ENCODE data around the gene CCDC7.
"Not testable (repeated sequence)": the region's sequence is repeated elsewhere in the genome, so short reads cannot be mapped to it uniquely, and the experiment has no call there.

Gene CCDC7

DNA sequence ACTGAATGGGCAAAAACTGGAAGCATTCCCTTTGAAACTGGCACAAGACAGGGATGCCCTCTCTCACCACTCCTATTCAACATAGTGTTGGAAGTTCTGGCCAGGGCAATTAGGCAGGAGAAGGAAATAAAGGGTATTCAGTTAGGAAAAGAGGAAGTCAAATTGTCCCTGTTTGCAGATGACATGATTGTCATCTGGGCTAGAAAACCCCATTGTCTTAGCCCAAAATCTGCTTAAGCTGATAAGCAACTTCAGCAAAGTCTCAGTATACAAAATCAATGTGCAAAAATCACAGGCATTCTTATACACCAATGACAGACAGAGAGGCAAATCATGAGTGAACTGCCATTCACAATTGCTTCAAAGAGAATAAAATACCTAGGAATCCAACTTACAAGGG, 116.8 kb downstream of the CCDC7 start:
- DNase-seq (ENCODE audit: low spot score), result not testable (repeated sequence)

DNA sequence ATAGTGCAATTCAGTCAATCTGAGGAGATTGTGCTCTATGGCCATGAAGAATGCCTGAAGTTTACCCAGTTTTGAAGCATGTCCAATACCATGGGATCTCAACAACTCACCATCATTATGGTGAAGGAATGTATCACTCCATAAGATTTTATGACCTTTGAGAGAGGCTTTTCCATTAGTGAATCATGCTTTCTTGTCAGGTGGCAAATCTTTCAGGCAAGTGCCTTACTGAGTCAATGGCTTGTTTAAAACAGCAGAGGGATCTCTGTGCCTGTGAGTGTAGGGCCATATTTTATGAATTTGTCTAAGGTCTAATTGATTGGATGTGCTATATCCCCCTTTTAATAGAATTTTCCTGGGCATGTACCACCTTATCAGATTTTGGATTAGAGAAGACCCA, 131.5 kb downstream of the CCDC7 start:
- DNase-seq (ENCODE audit: low spot score), result no peak

DNA sequence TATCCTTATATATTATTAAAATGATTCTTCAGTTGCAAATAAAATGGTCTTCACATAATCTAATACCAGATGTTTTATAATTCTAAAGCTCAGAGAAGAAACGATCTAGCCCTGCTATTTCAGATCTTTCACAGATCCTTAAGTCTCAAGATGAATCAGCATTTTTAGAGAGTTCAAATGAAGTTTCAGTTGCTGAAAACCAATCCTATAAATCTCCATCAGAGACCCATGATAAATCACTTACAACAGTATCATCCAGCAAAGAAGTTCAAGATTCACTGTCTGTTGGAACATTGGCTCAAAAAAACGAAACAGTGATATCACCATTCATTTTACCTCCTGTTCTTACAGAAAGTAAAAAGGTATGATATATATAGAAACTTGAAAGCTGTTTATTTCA, 137.0 kb downstream of the CCDC7 start:
- no peak for DNase-seq (ENCODE audit: low spot score)

DNA sequence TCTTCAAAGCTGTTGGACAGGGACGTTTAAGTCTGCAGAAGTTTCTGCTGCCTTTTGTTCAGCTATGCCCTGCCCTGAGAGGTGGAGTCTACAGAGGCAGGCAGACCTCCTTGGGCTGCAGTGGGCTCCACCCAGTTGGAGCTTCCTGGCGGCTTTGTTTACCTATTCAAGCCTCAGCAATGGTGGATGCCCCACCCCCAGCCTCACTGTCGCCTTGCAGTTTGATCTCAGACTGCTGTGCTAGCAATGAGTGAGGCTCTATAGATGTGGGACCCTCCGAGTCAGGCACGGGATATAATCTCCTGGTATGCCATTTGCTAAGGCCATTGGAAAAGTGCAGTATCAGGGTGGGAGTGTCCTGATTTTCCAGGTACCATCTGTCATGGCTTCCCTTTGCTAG, 152.1 kb downstream of the CCDC7 start:
- DNase-seq (ENCODE audit: low spot score), result not testable (repeated sequence)

DNA sequence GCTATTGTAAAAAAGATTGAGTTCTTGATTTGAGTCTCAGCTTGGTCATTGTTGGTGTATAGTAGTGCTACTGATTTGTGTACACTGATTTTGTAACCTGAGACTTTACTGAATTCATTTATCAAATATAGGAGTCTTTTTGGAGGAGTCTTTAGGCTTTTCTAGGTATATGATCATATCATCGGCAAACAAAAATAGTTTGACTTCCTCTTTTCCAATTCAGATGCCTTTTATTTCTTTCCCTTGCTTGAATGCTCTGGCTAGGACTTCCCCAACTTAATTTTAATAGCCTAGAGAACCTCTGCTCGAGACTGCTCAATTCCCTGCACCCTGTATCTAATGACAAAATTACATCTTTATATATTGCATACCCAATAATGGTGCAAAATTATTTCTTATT, 154.4 kb downstream of the CCDC7 start:
- DNase-seq (ENCODE audit: low spot score), result no peak

DNA sequence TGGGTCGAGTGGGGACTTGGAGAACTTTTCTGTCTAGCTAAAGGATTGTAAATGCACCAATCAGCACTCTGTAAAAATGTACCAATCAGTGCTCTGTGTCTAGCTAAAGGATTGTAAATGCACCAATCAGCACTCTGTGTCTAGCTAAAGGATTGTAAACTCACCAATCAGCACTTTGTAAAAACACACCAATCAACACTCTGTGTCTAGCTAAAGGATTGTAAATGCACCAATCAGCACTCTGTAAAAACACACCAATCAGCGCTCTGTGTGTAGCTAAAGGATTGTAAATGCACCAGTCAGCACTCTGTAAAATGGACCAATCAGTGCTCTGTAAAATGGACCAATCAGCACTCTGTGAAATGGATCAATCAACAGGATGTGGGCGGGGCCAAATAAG, 155.6 kb downstream of the CCDC7 start:
- DNase-seq (ENCODE audit: low spot score), result not testable (repeated sequence)

DNA sequence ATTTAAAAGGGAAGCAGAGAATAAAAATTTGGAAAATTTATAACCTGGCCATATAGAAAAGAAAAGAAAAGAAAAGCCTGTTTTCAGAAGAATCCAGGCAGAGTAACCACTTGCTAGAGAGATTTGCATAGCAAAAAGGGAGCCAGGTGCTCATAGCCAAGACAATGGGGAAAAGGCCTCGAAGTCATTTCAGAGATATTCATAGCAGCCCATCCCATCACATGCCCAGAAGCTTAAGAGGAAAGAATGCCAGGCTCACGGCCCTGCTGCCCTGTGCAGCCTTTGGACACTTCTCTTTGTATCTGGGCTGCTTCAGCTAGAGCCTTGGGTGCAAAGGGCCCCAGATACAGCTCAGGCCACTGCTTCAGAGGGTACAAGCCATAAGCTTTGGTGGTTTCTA, 159.8 kb downstream of the CCDC7 start:
- no peak for DNase-seq (ENCODE audit: low spot score)

DNA sequence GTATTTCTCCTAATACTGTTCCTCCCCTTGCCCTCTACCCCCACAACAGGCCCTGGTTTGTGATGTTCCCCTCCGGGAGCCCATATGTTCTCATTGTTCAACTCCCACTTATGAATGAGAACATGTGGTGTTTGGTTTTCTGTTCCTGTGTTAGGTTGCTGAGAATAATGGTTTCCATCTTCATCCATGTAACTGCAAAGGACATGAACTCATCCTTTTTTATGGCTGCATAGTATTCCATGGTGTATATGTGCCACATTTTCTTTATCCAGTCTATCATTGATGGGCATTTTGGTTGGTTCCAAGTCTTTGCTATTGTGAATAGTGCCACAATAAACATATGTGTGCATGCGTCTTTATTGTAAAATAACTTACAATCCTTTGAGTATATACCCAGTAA, 164.6 kb downstream of the CCDC7 start:
- DNase-seq (ENCODE audit: low spot score), result not testable (repeated sequence)

DNA sequence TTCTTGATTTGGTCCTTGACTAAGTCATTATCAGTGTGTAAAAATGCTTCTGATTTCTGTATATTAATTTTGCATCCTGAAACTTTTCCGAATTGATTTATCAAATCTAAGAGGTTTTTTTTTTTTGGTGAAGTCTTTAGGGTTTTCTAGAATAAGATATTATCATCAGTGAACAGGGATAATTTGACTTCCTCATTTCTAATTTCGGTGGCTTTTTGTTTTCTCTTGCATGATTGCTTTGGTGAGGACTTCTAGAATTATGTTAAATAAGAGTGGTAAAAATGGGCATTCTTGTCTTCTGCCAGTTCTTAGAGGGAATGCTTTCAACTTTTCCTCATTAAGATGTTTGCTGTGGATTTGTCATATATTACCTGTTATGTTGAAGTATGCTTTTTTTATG, 170.5 kb downstream of the CCDC7 start:
- DNase-seq (ENCODE audit: low spot score), result no peak

DNA sequence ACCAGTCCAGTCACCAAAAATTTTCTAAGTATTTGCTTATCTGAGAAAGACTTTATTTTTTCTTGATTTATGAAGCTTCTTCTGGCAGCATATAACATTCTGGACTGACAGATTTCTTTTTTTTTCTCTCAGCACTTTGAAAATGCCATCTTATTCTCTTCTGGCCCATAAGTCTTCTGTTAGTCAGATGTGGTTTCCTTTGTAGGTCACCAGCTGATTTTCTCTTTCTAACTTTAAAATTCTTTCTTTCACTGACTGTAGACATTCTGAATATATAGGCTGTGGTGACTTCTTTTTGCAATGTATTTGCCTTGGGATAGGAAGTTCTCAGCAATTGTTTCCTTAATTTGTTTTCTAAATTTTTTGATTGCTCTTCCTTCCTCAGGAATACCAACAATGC, 172.5 kb downstream of the CCDC7 start:
- no peak for DNase-seq (ENCODE audit: low spot score)

DNA sequence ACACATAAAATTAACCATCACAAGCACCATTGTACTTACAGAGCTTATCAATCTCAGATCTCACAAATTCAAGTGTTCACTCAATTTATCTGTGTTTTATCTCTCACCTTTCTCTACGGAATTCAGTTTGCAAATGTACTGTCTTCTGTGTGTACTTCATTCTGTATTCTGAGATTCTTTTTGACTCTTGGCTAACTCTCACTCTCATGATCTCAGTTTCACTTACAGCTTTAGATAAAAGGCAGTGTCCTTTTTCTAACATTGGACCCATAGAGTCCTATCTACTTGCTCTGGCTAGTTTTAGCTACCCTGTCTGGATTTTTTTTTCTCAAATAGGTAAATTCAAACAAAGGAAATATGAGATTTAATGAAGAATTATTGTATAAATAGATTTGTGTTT, 176.0 kb downstream of the CCDC7 start:
- no peak for DNase-seq (ENCODE audit: low spot score)

DNA sequence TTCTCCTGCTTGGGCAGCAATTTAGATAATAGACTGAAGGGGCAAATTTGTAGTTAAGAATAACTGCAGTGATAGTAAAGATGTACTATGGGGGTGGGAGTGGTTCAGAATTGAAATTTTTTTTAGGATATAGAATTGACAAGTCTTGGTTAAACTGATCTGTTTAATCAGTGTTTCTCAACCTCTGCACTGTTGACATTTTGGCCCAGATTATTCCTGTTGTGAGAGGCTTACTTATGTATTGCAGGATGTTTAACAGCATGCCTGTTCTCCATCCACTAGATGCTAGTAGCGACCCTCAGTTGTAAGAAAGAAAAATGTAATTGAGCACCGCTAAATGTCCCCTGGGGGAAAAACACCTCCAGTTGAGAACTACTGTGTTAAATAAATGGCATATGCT, 176.5 kb downstream of the CCDC7 start:
- DNase-seq (ENCODE audit: low spot score), result no peak

DNA sequence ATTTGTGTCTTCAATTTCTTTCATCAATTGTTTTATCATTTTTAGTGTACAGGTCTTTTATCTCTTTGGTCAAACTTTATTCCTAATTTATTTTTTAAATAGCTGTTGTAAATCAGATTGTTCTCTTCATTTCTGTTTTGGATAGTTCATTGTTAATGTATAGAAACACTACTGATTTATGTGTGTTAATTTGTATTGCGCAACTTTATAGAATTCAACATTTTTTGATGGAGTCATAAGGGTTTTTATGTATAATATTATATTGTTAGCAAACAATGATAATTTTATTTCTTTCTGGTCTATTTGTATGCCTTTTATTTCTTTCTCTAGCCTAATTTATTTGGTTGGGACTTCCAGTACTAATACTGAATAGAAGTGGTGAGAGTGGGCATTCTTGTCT, 181.2 kb downstream of the CCDC7 start:
- no peak for DNase-seq (ENCODE audit: low spot score)

DNA sequence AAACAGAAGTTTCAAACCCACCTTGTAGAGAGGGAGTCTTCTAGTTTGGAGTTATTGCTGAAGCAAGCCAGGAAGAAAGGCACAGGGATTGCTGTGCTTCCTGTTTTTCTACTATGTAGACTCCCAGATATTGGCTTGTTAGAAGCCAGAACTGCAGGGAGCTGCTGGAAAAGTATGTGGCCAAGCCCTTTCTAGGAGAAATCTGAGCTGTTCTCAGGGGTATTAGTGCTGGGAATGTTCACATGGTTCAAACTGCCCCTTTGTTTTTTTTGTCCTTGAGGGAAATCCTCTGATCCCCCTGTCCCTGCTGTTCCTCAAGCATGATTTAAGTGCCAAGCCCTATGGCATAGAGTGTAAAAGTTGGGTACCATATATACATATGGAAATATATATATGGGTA, 184.0 kb downstream of the CCDC7 start:
- DNase-seq (ENCODE audit: low spot score), result no peak

DNA sequence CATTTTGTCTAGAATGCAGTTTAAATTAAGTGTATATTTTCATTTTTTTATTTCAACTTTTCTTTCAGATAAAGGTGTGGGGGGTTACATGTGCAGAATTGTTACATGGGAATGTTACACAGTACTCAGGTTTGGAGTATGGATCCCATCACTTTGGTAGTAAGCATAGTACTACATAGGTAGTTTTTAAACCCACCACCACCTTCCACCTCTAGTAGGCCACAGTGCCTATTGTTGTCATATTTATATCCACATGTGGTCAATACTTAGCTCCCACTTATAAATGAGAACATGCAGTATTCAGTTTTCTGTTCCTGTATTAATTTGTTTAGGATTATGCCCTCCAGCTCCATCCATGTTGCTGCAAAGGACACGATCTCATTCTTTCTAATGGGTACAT, 200.6 kb downstream of the CCDC7 start:
- DNase-seq (ENCODE audit: low spot score), result no peak

DNA sequence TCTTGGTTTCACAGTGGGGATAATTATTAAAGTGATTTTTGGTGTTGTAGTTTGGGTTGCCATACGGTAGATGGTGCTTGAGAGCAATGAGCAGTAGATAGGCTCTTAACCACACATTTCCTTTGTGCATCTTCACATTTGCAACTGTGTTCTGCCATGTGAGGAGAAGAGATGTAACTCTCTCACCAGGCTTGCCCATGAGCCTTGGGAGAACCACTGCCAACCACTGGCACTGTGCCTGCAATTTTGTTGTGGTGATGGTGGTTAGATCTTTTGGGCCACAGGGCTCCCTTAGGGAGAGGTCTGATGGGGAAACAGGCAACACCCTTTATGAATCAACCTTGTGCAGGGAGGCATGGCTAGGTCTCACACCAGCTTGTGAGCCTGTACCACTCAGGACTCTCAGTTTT, 204.3 kb downstream of the CCDC7 start:
- no peak for DNase-seq (ENCODE audit: low spot score)

DNA sequence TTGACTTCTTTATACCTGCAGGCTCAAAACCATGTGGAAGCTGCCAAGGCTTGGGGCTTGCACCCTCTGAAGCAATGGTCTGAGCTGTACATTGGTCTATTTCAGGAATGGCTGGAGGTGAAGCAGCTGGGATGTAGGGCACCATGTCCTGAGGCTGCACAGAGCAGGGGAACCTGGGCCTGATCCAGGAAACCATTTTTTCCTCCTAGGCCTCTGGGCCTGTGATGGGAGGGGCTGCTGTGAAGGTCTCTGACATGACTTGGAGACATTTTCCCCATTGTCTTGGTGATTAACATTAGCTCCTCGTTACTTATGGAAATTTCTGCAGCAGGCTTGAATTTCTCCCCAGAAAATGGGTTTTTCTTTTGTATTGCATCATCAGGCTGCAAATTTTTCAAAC, 211.5 kb downstream of the CCDC7 start:
- DNase-seq (ENCODE audit: low spot score), result not testable (repeated sequence)

DNA sequence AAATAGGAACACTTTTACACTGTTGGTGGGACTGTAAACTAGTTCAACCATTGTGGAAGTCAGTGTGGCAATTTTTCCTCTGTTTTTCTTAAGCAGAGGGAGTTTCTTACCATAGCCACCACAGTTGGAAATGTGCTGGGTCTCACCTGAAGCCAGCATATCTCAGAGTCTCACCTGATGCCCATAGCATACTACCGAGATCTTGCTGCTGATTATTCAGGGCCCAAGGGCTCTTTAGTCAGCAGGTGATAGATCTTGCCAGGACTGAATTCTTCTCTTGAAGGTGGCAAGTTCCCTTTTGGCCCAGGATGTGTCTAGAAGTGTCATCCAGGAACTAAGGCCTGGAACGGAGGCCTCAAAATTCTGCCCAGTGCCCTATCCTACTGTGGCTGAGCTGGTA, 215.4 kb downstream of the CCDC7 start:
- no peak for DNase-seq (ENCODE audit: low spot score)

DNA sequence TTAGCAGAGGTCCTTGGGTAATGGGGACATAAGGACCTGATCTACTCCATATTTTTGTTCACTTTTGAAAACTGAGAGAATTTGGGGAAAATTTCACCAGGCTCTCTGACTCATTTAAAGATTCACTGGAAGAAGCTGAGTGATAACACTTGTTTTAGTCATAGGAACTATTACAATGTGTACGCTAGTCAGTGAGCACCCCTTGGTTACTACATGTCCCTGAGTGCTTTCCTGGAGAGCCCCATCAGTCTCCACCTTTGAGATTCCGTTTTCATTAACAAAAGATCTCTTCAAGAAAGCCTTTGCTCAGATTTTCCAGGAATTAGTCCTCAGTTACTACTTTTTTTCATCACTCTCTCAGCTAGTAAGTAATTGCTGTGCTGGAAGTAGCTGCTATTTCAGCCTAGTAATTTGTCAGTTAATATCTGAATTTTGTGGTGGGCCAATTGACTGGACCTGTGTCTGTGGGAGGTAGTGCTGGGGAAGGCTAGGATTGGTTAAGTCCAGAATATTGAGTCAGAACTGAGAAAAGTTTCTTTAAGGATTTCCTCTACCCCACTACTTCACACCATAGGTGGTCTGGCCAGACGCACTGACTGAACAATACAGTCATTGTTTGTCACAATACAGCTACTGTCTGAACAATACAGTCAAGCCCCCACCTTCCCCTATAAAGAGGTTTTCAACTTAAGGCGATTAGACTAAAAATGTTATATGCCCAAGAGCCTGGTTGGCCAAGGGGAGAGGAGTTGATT, 235.0 kb downstream of the CCDC7 start:
- no peak for DNase-seq (ENCODE audit: low spot score)

DNA sequence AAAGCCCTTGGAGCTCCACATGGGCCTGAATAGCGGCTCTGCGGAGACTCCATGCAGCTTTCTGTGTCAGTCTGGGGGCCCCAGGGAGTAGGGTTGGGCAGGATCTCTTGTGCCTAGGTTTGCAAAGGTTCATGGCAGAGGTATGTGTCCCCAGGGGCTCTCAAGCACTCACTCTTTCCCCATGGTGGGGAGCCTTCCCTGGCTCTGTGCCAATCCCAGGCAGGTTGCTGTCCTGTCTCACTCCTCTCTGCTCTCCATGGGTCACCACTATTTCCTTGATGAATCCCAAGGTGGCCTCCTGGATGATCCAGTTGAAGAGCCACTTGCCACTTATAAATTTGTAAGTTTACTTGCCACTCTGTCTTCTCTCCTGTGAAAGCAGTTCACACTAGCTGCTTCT, 238.4 kb downstream of the CCDC7 start:
- DNase-seq (ENCODE audit: low spot score), result no peak

DNA sequence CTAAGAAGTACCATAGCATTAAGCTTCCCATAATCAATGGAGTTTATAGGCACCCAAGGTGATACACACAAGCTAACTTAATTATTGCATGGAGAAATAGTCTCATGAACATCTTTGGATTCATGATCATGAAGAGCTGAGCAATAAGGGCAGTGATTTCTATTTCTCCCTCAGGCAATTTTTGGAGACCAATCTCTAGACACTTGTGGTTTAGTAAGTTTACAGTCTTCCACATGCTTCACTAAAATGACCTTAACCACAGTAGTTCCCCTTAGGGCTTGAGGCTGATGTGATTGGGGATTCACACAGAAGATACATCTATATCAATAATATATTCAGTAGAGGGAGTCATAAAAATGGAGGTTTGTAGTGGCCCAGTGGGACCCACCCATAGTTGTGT, 241.2 kb downstream of the CCDC7 start:
- no peak for DNase-seq (ENCODE audit: low spot score)

DNA sequence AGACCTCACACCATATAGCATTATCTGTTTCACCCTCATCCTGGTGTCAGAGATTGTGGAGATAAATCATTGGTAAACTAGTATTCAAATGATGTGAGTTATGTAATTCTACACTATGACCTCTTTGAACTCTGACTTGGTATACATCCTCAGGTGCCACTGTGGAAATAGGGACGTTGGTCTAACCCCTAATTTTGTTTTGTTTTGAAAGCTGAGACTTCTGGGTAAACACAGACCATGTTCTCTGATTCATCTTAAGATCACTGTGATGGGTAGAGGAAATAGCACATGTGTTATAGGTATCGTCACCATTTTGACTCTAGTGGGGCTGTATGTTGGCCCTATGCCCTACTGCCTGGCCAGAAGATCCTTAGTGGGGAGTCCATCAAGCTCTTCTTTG, 241.6 kb downstream of the CCDC7 start:
- DNase-seq (ENCODE audit: low spot score), result no peak

DNA sequence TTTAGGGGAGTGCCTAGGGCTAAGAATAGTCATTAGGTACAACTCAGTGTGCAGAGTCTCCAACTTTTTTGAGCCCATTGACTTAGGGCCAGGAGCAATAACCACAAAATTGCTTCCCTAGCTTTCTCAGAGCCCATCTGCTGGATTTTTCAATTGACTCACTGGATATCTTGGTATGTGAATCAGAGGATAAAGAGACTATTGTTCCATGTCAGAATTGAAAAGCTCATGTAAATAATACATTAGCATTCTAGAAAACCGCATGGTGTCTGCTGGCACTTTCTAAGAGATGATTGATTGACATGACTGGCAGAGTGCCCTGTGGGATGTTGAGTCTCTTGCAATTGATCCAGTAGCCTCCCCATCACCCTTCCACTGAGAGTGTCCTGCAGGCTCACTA, 246.2 kb downstream of the CCDC7 start:
- DNase-seq (ENCODE audit: low spot score), result peak; percentile 10

DNA sequence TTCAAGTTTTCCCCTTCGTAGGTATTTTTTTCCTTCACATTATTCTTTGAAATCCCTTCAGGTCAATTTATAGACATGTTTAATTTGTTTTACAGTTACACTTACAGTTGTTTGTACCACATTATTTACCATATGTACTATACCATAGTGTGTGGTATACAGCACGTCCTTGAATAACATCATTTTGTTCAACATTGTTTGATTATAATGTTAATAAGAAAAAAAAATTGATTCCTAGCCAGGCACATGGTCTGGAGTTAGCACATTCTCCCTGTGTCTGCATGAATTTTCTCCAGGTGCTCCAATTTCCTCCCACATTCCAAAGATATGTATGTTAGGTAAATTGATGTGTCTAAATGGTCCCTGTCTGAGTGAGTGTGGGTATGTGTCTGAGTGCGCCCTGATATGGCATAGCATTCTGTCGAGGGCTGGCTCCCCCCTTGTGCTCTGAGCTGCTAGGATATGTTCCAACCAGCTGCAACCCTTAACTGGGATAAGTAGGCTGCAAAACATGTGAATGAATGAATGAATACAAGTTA, 247.6 kb downstream of the CCDC7 start:
- no peak for DNase-seq (ENCODE audit: low spot score)

Data from hepatic stellate cell (primary cell).